Measurements from ENCODE around the gene MAP2K2. TPM values are rescaled to one million over a fixed set of nuclear protein-coding genes. Genes with fewer than 3 reads are reported as not detected.

The MAP2K2 gene
- polyA plus RNA-seq, 1 donor from 2014 or later: 95.5 TPM

- no peak for TF ChIP-seq SMC3 (conservative IDR thresholded peaks at IDR 0.05; ENCODE audit: poor library complexity)
- no peak for TF ChIP-seq RAD21 (conservative IDR thresholded peaks at IDR 0.05)
Observed at GRCh38 chr19:4094291-4094690, 29.6 kb downstream of the MAP2K2 start (continued).

- H3K36me3 ChIP-seq (ENCODE audit: insufficient read depth, low read length): no peaks in the 10 kb centered on the region
- H2AFZ ChIP-seq (ENCODE audit: low read depth, low read length): no peak overlapping the region
- H3K9ac ChIP-seq (ENCODE audit: low read length): no peak overlapping the region
- H3K9me2 ChIP-seq (ENCODE audit: insufficient read depth, low read length): no peaks in the 10 kb centered on the region
- no peaks in the 10 kb centered on the region for H3K27me3 ChIP-seq (ENCODE audit: insufficient read depth, low read depth, low read length)
- no peak overlapping the region for H3K27ac ChIP-seq (ENCODE audit: low read length)
- no peak overlapping the region for H3K4me3 ChIP-seq (ENCODE audit: low read length)
- H4K20me1 ChIP-seq (ENCODE audit: insufficient read depth): no peaks in the 10 kb centered on the region
- H3K9me3 ChIP-seq (ENCODE audit: low read length): no peaks in the 10 kb centered on the region
- TF ChIP-seq MXI1 (conservative IDR thresholded peaks at IDR 0.05; ENCODE audit: poor library complexity, severe bottlenecking): no peak
- TF ChIP-seq REST (IDR thresholded peaks at IDR 0.05; ENCODE audit: borderline replicate concordance): no peak
- no peak for TF ChIP-seq EP300 (conservative IDR thresholded peaks at IDR 0.05; ENCODE audit: poor library complexity, severe bottlenecking)
- TF ChIP-seq EZH2 (IDR thresholded peaks at IDR 0.05; ENCODE audit: borderline replicate concordance, insufficient read depth, low read length, poor library complexity, severe bottlenecking): no peak
- TF ChIP-seq TAF1 (IDR thresholded peaks at IDR 0.05; ENCODE audit: low read depth): no peak
- no peak for TF ChIP-seq POLR2AphosphoS5 (IDR thresholded peaks at IDR 0.05)
- no peak for TF ChIP-seq SMC3 (conservative IDR thresholded peaks at IDR 0.05; ENCODE audit: poor library complexity)
- TF ChIP-seq CTCF (IDR thresholded peaks at IDR 0.05; ENCODE audit: poor library complexity, severe bottlenecking): no peak
- no peak for TF ChIP-seq RAD21 (conservative IDR thresholded peaks at IDR 0.05)
- H3K79me2 ChIP-seq (replicated peaks; ENCODE audit: insufficient read depth, low read length): no peaks in the 10 kb centered on the region
- no peak overlapping the region for H3K4me2 ChIP-seq (ENCODE audit: low read length)
- no peaks in the 10 kb centered on the region for H3F3A ChIP-seq (ENCODE audit: insufficient read depth, low read length, poor library complexity, severe bottlenecking)
Observed at GRCh38 chr19:4093643-4094175, 30.2 kb downstream of the MAP2K2 start.

- no peak overlapping the region for H2AFZ ChIP-seq (ENCODE audit: low read depth, low read length)
- H3F3A ChIP-seq (ENCODE audit: insufficient read depth, low read length, poor library complexity, severe bottlenecking): no peaks in the 10 kb centered on the region
- H3K4me3 ChIP-seq (ENCODE audit: low read length): no peak overlapping the region
- H3K79me2 ChIP-seq (replicated peaks; ENCODE audit: insufficient read depth, low read length): no peaks in the 10 kb centered on the region
- no peak overlapping the region for H3K27ac ChIP-seq (ENCODE audit: low read length)
- H3K9me2 ChIP-seq (ENCODE audit: insufficient read depth, low read length): no peaks in the 10 kb centered on the region
- no peaks in the 10 kb centered on the region for H4K20me1 ChIP-seq (ENCODE audit: insufficient read depth)
- no peaks in the 10 kb centered on the region for H3K27me3 ChIP-seq (ENCODE audit: insufficient read depth, low read depth, low read length)
- TF ChIP-seq RAD21 (conservative IDR thresholded peaks at IDR 0.05) (no peak), EZH2 (IDR thresholded peaks at IDR 0.05; ENCODE audit: borderline replicate concordance, insufficient read depth, low read length, poor library complexity, severe bottlenecking) (no peak), CTCF (IDR thresholded peaks at IDR 0.05; ENCODE audit: poor library complexity, severe bottlenecking) (no peak), REST (IDR thresholded peaks at IDR 0.05; ENCODE audit: borderline replicate concordance) (no peak), TAF1 (IDR thresholded peaks at IDR 0.05; ENCODE audit: low read depth) (no peak)
- no peak overlapping the region for H3K9ac ChIP-seq (ENCODE audit: low read length)
- H3K4me2 ChIP-seq (ENCODE audit: low read length): no peak overlapping the region
- H3K36me3 ChIP-seq (ENCODE audit: insufficient read depth, low read length): no peaks in the 10 kb centered on the region
- H3K9me3 ChIP-seq (ENCODE audit: low read length): no peaks in the 10 kb centered on the region
Observed at GRCh38 chr19:4090356-4091220, 33.3 kb downstream of the MAP2K2 start.

Data from neural cell (in vitro differentiated cells).